A549 (cell line): ENCODE results near the gene SUMO2.

ENCODE experiments used
- CEBPB ChIP-seq, 2 experiments: fragments of >200 bp in 1 of 2; sonication (Bioruptor Twin) in 1 of 2; formaldehyde crosslinking in 1 of 2; IDR thresholded peaks; 2 replicates each; pipeline ENCODE4 v1.6.1; 2012 to 2016
- CTCF ChIP-seq: fragments of >200 bp; sonication (Bioruptor Twin); formaldehyde crosslinking; IDR thresholded peaks from 3 replicates; pipeline ENCODE4 v1.5.1; 2016
- MAX ChIP-seq: IDR thresholded peaks from 2 replicates; pipeline ENCODE4 v1.6.1; 2012
- MAZ ChIP-seq: fragments of 150-350 bp; IDR thresholded peaks from 2 replicates; pipeline ENCODE4 v1.6.1; 2014; ENCODE audit warnings: antibody characterized with exemption, low read depth, low read length, borderline replicate concordance
- MYC ChIP-seq: IDR thresholded peaks from 2 replicates; pipeline ENCODE4 v1.6.1; 2012; ENCODE audit warnings: mild to moderate bottlenecking, inconsistent platforms, low read length, improper control_type of control experiment, borderline replicate concordance
- NFE2L2 ChIP-seq: fragments of 150-350 bp; conservative IDR thresholded peaks from 2 replicates; pipeline ENCODE4 v1.6.1; 2014; ENCODE audit warnings: low read length
- POLR2A ChIP-seq: IDR thresholded peaks from 2 replicates; pipeline ENCODE4 v1.6.1; 2012; ENCODE audit warnings: mild to moderate bottlenecking, low read length
- ZSCAN20 ChIP-seq: fragments of 250-450 bp; sonication (Bioruptor Pico); IDR thresholded peaks from 2 replicates; pipeline ENCODE4 v1.8.0; 2022; ENCODE audit warnings: mild to moderate bottlenecking, moderate library complexity

GRCh38 chr17:75228305-75228704, 45.5 kb upstream of the SUMO2 start:
- TF ChIP-seq MAX (no peak), CTCF (no peak), CEBPB (IDR thresholded peaks at IDR 0.05) (no peak), POLR2A (no peak), MYC (no peak), ZSCAN20 (CRISPR knock-in tag) (no peak), MAZ (no peak), NFE2L2 (no peak)
